ENCODE data around the gene SPAG9.

The SPAG9 gene

DNA sequence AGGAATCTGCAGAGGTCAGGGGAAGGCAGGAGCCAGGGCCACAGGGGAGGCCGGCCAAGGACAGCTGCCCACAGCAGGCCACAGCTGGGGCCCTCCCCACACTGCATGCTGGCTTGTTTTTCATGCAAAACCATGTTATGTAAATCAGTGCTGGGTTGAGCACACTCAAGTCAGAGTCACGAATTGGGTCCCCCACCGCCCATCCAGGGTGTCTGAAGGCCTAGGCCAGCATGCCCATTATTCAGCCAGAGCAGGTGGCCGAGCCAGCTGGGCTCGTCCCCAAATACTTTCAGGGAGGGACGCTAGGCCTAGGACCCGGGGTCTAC, 203.3 kb downstream of the SPAG9 start:
- CTCF ChIA-PET = no interaction called here
- POLR2A ChIA-PET = interaction anchor here (1.4 to 3.2 kb wide), 2 partner anchors 50 to 53 kb away, joined by 3 to 21 read pairs; partner anchors contain the start of gene TOB1
- no peak for DNase-seq (ENCODE audit: extremely low spot score)
- no peak for TF ChIP-seq FOXM1 (IDR thresholded peaks at IDR 0.05; ENCODE audit: borderline replicate concordance)
- TF ChIP-seq, protein P1, sequence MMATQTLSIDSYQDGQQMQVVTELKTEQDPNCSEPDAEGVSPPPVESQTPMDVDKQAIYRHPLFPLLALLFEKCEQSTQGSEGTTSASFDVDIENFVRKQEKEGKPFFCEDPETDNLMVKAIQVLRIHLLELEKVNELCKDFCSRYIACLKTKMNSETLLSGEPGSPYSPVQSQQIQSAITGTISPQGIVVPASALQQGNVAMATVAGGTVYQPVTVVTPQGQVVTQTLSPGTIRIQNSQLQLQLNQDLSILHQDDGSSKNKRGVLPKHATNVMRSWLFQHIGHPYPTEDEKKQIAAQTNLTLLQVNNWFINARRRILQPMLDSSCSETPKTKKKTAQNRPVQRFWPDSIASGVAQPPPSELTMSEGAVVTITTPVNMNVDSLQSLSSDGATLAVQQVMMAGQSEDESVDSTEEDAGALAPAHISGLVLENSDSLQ (IDR thresholded peaks at IDR 0.05) = no peak

DNA sequence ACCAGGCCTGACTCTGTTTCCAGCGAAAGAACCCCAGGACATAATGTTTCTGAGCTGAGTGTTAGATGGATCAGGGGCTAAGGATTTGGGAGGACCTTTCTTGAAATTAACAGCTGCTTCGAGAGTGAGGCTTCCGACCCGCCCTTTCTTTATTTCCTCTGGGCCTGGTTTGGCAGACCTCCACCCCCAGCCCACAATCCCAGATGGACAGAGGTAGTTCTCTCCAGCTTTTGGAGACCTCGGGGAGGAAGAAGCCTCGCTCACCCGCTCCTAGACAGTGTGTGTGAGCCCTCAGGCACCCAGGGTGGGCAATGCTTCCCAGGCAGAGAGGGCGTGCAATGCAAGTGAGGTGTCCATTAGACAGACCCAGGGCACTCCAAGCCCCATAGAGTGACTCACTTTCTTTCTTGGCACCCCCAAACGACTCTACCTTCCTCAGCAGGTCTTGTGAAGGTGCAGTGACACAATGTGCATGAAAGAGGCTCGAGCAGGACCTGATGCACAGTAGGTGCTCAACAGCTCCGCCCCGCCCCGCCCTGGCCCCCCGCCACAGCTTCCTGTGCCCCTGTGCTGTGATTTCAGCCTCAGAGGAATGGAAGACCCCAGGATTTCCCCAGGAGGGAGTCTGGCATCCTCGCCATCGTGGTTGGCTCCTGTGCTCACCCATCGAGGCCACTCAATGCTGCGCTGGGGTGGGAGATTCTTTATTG, 203.8 kb downstream of the SPAG9 start:
- TF ChIP-seq ZNF384 (IDR thresholded peaks at IDR 0.05) (no peak), BHLHE40 (IDR thresholded peaks at IDR 0.05; ENCODE audit: borderline replicate concordance) (no peak), FOXM1 (IDR thresholded peaks at IDR 0.05; ENCODE audit: borderline replicate concordance) (no peak), FOXK2 (IDR thresholded peaks at IDR 0.05) (no peak), SP1 (IDR thresholded peaks at IDR 0.05) (no peak), FOXA1 (IDR thresholded peaks at IDR 0.05) (no peak), SUZ12 (IDR thresholded peaks at IDR 0.05) (no peak), ELF4 (IDR thresholded peaks at IDR 0.05) (no peak), NFRKB (IDR thresholded peaks at IDR 0.05) (no peak), L3MBTL2 (conservative IDR thresholded peaks at IDR 0.05) (no peak), CTBP1 (IDR thresholded peaks at IDR 0.05; ENCODE audit: borderline replicate concordance) (no peak), TARDBP (IDR thresholded peaks at IDR 0.05) (no peak), ARNT (IDR thresholded peaks at IDR 0.05) (no peak), HDGF (IDR thresholded peaks at IDR 0.05; ENCODE audit: borderline replicate concordance) (no peak), LEF1 (IDR thresholded peaks at IDR 0.05; ENCODE audit: borderline replicate concordance) (no peak)
- TF ChIP-seq, protein P1 (IDR thresholded peaks at IDR 0.05) = no peak
- CTCF ChIA-PET = no interaction called here
- DNase-seq (ENCODE audit: extremely low spot score) = no peak
- POLR2A ChIA-PET = interaction anchor here (1.4 to 3.2 kb wide), 2 partner anchors 50 to 53 kb away, joined by 3 to 21 read pairs; partner anchors contain the start of gene TOB1

DNA sequence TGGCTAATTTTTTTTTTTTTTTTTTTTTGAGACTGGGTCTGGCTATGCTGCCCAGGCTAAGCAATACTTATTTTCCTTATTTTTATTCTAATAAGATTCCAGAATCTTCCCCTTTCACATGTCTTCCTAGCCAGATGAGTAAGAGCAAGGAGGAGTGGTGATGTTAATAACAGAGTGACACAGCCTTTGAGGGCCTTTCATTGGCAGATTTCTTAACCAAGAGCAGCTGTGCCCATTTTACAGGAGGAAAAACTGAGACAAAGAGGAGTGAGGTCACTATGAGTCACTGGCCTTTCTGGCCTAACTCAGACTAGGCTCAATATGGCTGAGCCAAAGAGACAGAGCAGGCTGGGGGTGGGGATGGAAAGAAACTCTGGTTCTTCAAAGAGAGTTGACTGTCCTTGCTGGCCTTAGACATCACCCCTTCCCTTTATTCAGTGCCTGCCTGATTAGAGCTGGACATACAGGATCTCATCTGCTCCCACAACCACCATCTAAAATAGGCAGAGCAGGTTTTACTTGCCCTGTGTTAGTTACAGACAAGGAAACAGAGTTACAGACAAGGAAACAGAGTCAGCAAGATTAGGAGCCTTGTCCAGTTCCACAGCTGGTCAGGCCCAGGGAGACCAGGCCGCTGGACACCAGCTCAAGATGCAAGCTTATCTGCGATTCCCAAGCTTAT, 204.5 kb downstream of the SPAG9 start:
- ChIA-PET CTCF (no interaction called here), POLR2A (interaction anchor here (3.2 kb wide), 1 partner anchor 49 kb away, joined by 21 read pairs; the partner anchor contains the start of gene TOB1)
- no peak for TF ChIP-seq SP1 (IDR thresholded peaks at IDR 0.05)
- TF ChIP-seq HDGF (IDR thresholded peaks at IDR 0.05; ENCODE audit: borderline replicate concordance) = no peak
- TF ChIP-seq CTBP1 (IDR thresholded peaks at IDR 0.05; ENCODE audit: borderline replicate concordance) = no peak
- TF ChIP-seq BHLHE40 (IDR thresholded peaks at IDR 0.05; ENCODE audit: borderline replicate concordance) = no peak
- TF ChIP-seq, protein P1 (IDR thresholded peaks at IDR 0.05) = no peak
- no peak for TF ChIP-seq TARDBP (IDR thresholded peaks at IDR 0.05)
- no peak for TF ChIP-seq ARNT (IDR thresholded peaks at IDR 0.05)
- TF ChIP-seq L3MBTL2 (conservative IDR thresholded peaks at IDR 0.05) = no peak
- no peak for TF ChIP-seq FOXA1 (IDR thresholded peaks at IDR 0.05)
- TF ChIP-seq FOXK2 (IDR thresholded peaks at IDR 0.05) = no peak
- TF ChIP-seq LEF1 (IDR thresholded peaks at IDR 0.05; ENCODE audit: borderline replicate concordance) = no peak
- no peak for DNase-seq (ENCODE audit: extremely low spot score)

DNA sequence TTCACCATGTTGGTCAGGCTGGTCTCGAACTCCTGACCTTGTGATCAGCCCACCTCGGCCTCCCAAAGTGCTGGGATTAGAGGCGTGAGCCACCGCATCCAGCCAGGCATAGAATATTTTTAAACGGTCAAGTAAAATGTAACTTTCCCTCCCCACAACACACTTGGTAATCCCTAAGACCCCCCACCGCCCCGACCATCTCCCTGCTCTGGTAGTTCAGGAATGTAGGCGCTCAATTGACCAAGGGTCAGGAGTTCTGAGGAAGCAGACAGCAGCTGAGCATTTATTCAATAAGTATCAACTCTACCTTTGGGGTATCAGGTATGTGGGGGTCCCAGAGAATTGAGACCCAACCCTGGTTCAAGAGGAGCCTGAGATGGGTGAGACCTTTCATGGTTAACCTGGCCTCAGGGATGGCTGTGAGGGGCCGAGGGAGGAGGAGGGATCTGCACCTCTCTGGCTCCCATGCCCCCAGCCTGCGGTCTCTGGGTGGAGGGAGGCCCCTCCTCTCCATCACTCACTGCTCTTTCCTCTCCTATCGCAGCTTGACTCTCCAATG, 206.1 kb downstream of the SPAG9 start:
- POLR2A ChIA-PET = interaction anchor here (0.9 kb wide), 1 partner anchor 48 kb away, joined by 3 read pairs; the partner anchor contains the start of gene TOB1
- no peak for DNase-seq (ENCODE audit: extremely low spot score)
- TF ChIP-seq ELF4 (IDR thresholded peaks at IDR 0.05) (no peak), CTBP1 (IDR thresholded peaks at IDR 0.05; ENCODE audit: borderline replicate concordance) (no peak), HDGF (IDR thresholded peaks at IDR 0.05; ENCODE audit: borderline replicate concordance) (no peak), FOXM1 (IDR thresholded peaks at IDR 0.05; ENCODE audit: borderline replicate concordance) (no peak)
- CTCF ChIA-PET = no interaction called here

DNA sequence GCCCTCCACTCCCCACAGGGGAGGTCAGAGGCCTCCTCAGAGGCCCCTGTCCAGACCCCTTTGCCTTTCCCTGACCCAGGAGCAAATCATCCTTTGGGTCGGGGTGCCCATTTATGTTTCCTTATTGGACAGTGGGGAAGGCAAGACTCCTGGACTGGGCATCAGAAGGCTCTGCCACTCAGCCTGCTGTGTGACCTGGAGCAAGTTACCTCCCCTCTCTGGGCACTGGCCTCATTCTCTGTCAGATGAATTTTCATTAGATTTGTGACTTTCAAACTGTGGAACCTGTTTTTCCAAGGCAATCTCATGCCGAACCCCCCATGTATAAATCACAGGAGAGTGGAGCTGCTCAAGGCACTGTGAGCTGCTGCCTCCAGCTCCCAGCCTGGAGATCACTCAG, 207.5 kb downstream of the SPAG9 start:
- no peak for DNase-seq (ENCODE audit: extremely low spot score)
- CTCF ChIA-PET = interaction anchor here (1.2 to 1.9 kb wide), 2 partner anchors 10 to 49 kb away, joined by 3 to 8 read pairs; no protein-coding TSS in a partner anchor
- TF ChIP-seq ELF4 (IDR thresholded peaks at IDR 0.05) (no peak), SP1 (IDR thresholded peaks at IDR 0.05) (no peak), TARDBP (IDR thresholded peaks at IDR 0.05) (no peak), FOXA1 (IDR thresholded peaks at IDR 0.05) (no peak)
- POLR2A ChIA-PET = interaction anchor here (1.3 kb wide), 1 partner anchor 46 kb away, joined by 3 read pairs; no protein-coding TSS in a partner anchor

Measured in HEK293T (cell line).